Neuronal stem cell (in vitro differentiated cells): ENCODE results near the gene CYBRD1.

Source experiments
- DNase-seq: peaks from one replicate; pipeline ENCODE4 v3.0.0-alpha.2; 2013; ENCODE audit warnings: low spot score
- H2AFZ ChIP-seq: one replicate; pipeline ENCODE4 v1.6.1; 2013; ENCODE audit warnings: mild to moderate bottlenecking, low read length, inconsistent platforms
- H2AK5ac ChIP-seq: 2 replicates; pipeline ENCODE4 v1.6.1; 2013; ENCODE audit warnings: low read depth, mild to moderate bottlenecking, inconsistent platforms, low read length, moderate library complexity, mixed read lengths
- H2BK120ac ChIP-seq: 2 replicates; pipeline ENCODE4 v1.6.1; 2013; ENCODE audit warnings: low read depth, mild to moderate bottlenecking, inconsistent platforms, low read length, moderate library complexity, mixed read lengths
- H2BK12ac ChIP-seq: one replicate; pipeline ENCODE4 v1.6.1; 2013; ENCODE audit warnings: low read length, inconsistent platforms
- H2BK15ac ChIP-seq: 2 replicates; pipeline ENCODE4 v1.6.1; 2013; ENCODE audit warnings: mild to moderate bottlenecking, low read length, inconsistent platforms, mixed read lengths
- H2BK5ac ChIP-seq: one replicate; pipeline ENCODE4 v1.6.1; 2013; ENCODE audit warnings: inconsistent platforms, mild to moderate bottlenecking, low read length, moderate library complexity
- H3K14ac ChIP-seq: one replicate; pipeline ENCODE4 v1.6.1; 2013; ENCODE audit warnings: low read length, inconsistent platforms
- H3K18ac ChIP-seq: 2 replicates; pipeline ENCODE4 v1.6.1; 2013; ENCODE audit warnings: low read length, inconsistent platforms
- H3K23ac ChIP-seq: 2 replicates; pipeline ENCODE4 v1.6.1; 2013; ENCODE audit warnings: low read depth, mild to moderate bottlenecking, mixed read lengths, low read length, inconsistent platforms; ENCODE audit not compliant: poor library complexity
- H3K27ac ChIP-seq: replicated peaks from 3 replicates; pipeline ENCODE4 v1.5.1; 2013; ENCODE audit warnings: low read length, inconsistent platforms
- H3K27me3 ChIP-seq, 3 experiments: 2 replicates each; pipeline ENCODE4 v1.6.1; 2013; ENCODE audit warnings: low read length in 3 of 3, mild to moderate bottlenecking in 2 of 3, inconsistent platforms in 1 of 3, low read depth in 1 of 3, mixed read lengths in 1 of 3, moderate library complexity in 1 of 3; ENCODE audit not compliant: control insufficient read depth in 3 of 3, insufficient read depth in 3 of 3
- H3K36me3 ChIP-seq, 2 donors: replicated peaks in 1 of 2; 2 replicates each; pipeline ENCODE4 v1.6.1; 2013; ENCODE audit warnings: low read length in 2 of 2; ENCODE audit not compliant: control insufficient read depth in 2 of 2, insufficient read depth in 2 of 2
- H3K4ac ChIP-seq: 2 replicates; pipeline ENCODE4 v1.6.1; 2013; ENCODE audit warnings: inconsistent platforms, mild to moderate bottlenecking, low read length, moderate library complexity
- H3K4me1 ChIP-seq, 2 donors: 1 replicate in 1 of 2; 2 replicates in 1 of 2; pipeline ENCODE4 v1.6.1; 2013; ENCODE audit warnings: low read length in 2 of 2, low read depth in 1 of 2; ENCODE audit not compliant: control insufficient read depth in 2 of 2, insufficient read depth in 1 of 2
- H3K4me2 ChIP-seq: one replicate; pipeline ENCODE4 v1.6.1; 2013; ENCODE audit warnings: mild to moderate bottlenecking, low read length, inconsistent platforms; ENCODE audit not compliant: insufficient read depth, poor library complexity, severe bottlenecking
- H3K4me3 ChIP-seq, 2 donors: 2 replicates each; pipeline ENCODE4 v1.5.1; 2013; ENCODE audit warnings: low read length in 2 of 2, mild to moderate bottlenecking in 2 of 2, inconsistent platforms in 1 of 2, moderate library complexity in 1 of 2
- H3K79me1 ChIP-seq: one replicate; pipeline ENCODE4 v1.6.1; 2013; ENCODE audit warnings: low read depth, mild to moderate bottlenecking, inconsistent platforms, low read length, moderate library complexity
- H3K9ac ChIP-seq: one replicate; pipeline ENCODE4 v1.6.1; 2013; ENCODE audit warnings: mild to moderate bottlenecking, low read depth, low read length, inconsistent platforms; ENCODE audit not compliant: poor library complexity
- H3K9me3 ChIP-seq, 2 donors: replicated peaks in 1 of 2; 2 replicates each; pipeline versions ENCODE3 to v1.6.1; 2013; ENCODE audit warnings: low read length in 2 of 2, mild to moderate bottlenecking in 2 of 2, inconsistent platforms in 1 of 2, low read depth in 1 of 2, mixed read lengths in 1 of 2, moderate library complexity in 1 of 2; ENCODE audit not compliant: control insufficient read depth in 2 of 2, insufficient read depth in 1 of 2
- H4K8ac ChIP-seq: one replicate; pipeline ENCODE4 v1.6.1; 2013; ENCODE audit warnings: low read depth, mild to moderate bottlenecking, inconsistent platforms, low read length, moderate library complexity
- H4K91ac ChIP-seq: one replicate; pipeline ENCODE4 v1.6.1; 2013; ENCODE audit warnings: low read length, low read depth, mild to moderate bottlenecking, inconsistent platforms; ENCODE audit not compliant: poor library complexity
- WGBS, 2 donors: extraction: QIAGEN DNeasy Blood & Tissue Kit; methylation state at CpG; one replicate each; pipeline ENCODE4 v1.1.7; 2013; ENCODE audit warnings: missing lambda C conversion rate in 2 of 2, mixed read lengths in 1 of 2; ENCODE audit not compliant: insufficient read length in 2 of 2, insufficient replicate concordance in 1 of 2; ENCODE audit errors: extremely low coverage in 2 of 2; 5-methylcytosine and 5-hydroxymethylcytosine counted together

CYBRD1 gene

DNA sequence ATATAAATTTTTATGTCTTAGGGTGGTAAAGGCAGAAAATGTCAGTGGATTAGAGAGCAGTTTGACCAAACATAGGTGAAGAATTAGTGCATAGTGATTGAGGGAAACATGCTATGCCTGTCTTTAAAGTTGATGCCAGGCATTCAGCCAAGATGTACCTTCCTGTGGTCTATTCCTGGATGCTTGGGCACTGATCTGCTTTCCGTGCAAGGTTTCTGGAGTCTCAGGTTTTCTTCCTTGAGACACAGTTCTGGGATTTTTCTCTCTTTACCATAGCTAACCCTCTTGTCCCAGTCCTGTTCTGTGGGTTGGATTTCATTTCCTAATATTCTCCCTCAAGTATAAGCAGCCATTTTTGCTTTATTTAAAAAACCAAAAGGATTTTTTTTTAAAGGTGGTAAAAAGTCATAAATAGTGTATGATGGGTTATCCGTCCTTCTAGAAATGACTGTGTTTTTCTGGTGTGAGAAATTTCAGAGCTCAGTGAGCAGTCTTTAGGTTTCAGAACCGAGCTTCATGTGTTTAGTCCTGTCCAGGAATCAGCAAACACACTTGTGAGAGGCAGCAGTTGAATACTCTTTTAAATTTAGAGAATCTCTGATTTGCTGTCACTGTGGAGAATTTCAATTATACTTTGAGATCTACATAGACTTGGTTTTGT, 43.0 kb upstream of the CYBRD1 start:
- peaks cover 0 to 9% of the 10 kb centered on the region in 2 donors for H3K4me1 ChIP-seq
- H3K27me3 ChIP-seq = no peaks in the 10 kb centered on the region
- H2BK12ac ChIP-seq = no peak overlapping the region
- no peak overlapping the region for H3K27ac ChIP-seq
- H3K9me3 ChIP-seq = no peaks in the 10 kb centered on the region
- H2BK15ac ChIP-seq = no peak overlapping the region
- no peak overlapping the region for H4K8ac ChIP-seq
- H3K14ac ChIP-seq = no peak overlapping the region
- no peak overlapping the region for H3K9ac ChIP-seq
- H3K4me3 ChIP-seq = no peak overlapping the region
- no CpG with 5 or more reads among the region's 3 CpGs for WGBS, 2 donors
- no peak overlapping the region for H2BK120ac ChIP-seq
- no peak overlapping the region for H3K18ac ChIP-seq
- H3K4me2 ChIP-seq = no peak overlapping the region
- H2AK5ac ChIP-seq = no peak overlapping the region
- H2BK5ac ChIP-seq = no peak overlapping the region
- no peak overlapping the region for H3K23ac ChIP-seq
- H3K36me3 ChIP-seq = peaks cover 7 to 89% of the 10 kb centered on the region in 2 donors
- H3K4ac ChIP-seq = no peak overlapping the region
- H4K91ac ChIP-seq = no peak overlapping the region
- H3K79me1 ChIP-seq = no peaks in the 10 kb centered on the region
- H2AFZ ChIP-seq = no peak overlapping the region
- DNase-seq = no peak

DNA sequence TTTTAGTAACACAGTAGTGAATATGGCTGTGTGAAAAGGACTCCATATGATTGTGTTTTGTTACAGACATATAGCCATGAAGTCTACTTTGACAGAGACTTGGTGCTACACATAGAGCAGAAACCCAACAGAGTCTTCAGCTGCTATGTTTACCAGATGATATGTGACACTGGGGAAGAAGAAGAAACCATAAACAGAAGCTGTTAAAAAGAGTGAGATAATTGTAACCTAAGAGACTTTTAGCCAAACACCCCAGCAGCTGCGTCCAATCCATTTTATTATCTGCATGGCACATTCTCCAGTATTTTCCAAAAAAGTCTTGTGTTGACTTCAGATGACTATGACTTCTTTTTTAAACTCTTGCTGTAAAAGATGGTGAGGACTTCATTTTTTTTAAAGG, 41.4 kb upstream of the CYBRD1 start:
- Histone ChIP-seq H3K27me3 (no peaks in the 10 kb centered on the region), H2BK12ac (no peak overlapping the region), H4K91ac (no peak overlapping the region), H3K27ac (no peak overlapping the region), H3K9ac (no peak overlapping the region), H3K18ac (no peak overlapping the region), H2AK5ac (no peak overlapping the region), H3K4ac (no peak overlapping the region), H3K4me2 (no peak overlapping the region), H3K4me1 (peaks cover 0 to 9% of the 10 kb centered on the region in 2 donors), H3K36me3 (peaks cover 4 to 86% of the 10 kb centered on the region in 2 donors), H3K23ac (no peak overlapping the region), H2BK120ac (no peak overlapping the region), H2BK15ac (no peak overlapping the region), H3K9me3 (no peaks in the 10 kb centered on the region), H3K4me3 (no peak overlapping the region), H3K79me1 (no peaks in the 10 kb centered on the region), H4K8ac (no peak overlapping the region), H3K14ac (no peak overlapping the region), H2BK5ac (no peak overlapping the region), H2AFZ (no peak overlapping the region)
- WGBS, 2 donors = no CpG with 5 or more reads among the region's 1 CpG
- DNase-seq = no peak

DNA sequence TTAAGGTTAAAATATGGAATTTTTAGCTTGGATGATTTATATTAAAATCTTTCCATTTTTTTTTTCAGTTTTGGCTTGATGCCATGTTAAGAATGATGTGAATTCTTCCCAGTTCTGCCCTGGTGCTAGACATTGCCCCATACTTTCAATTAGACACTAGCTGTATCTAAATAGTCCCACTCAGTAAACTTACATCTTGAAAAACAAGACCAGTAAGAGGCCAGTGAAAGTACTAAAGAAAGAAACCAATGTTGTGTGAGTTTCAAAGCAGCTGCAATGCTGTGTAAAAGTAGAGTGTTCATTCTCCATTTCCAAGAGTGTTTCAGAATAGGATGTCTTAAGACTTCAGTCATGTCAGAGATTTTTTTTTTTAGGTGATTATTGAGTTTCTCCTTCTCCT, 40.0 kb upstream of the CYBRD1 start:
- Histone ChIP-seq H2BK15ac (no peak overlapping the region), H3K23ac (no peak overlapping the region), H4K91ac (no peak overlapping the region), H3K4me2 (no peak overlapping the region), H3K4ac (no peak overlapping the region), H2AFZ (no peak overlapping the region), H3K36me3 (peaks cover 4 to 73% of the 10 kb centered on the region in 2 donors), H2BK12ac (no peak overlapping the region), H2BK5ac (no peak overlapping the region), H3K9me3 (no peaks in the 10 kb centered on the region), H3K4me1 (peaks cover 0 to 9% of the 10 kb centered on the region in 2 donors), H3K18ac (no peak overlapping the region), H3K27me3 (no peaks in the 10 kb centered on the region), H3K9ac (no peak overlapping the region), H3K4me3 (no peak overlapping the region), H3K14ac (no peak overlapping the region), H2BK120ac (no peak overlapping the region), H2AK5ac (no peak overlapping the region), H4K8ac (no peak overlapping the region), H3K27ac (no peak overlapping the region), H3K79me1 (no peaks in the 10 kb centered on the region)
- DNase-seq = no peak

- Histone ChIP-seq H3K9me3 (no peaks in the 10 kb centered on the region), H3K4ac (no peak overlapping the region), H3K4me1 (peaks cover 0 to 9% of the 10 kb centered on the region in 2 donors), H3K18ac (no peak overlapping the region), H2BK15ac (no peak overlapping the region), H4K91ac (no peak overlapping the region), H3K9ac (no peak overlapping the region), H3K79me1 (no peaks in the 10 kb centered on the region), H2BK12ac (no peak overlapping the region), H3K23ac (no peak overlapping the region), H2AK5ac (no peak overlapping the region), H3K36me3 (peaks cover 1 to 68% of the 10 kb centered on the region in 2 donors), H4K8ac (no peak overlapping the region), H2AFZ (no peak overlapping the region), H3K27ac (peak overlapping the region; percentile 30), H3K14ac (no peak overlapping the region), H3K4me2 (no peak overlapping the region), H3K27me3 (no peaks in the 10 kb centered on the region), H2BK120ac (no peak overlapping the region), H3K4me3 (no peak overlapping the region), H2BK5ac (no peak overlapping the region)
- no CpG with 5 or more reads among the region's 3 CpGs for WGBS, 2 donors
- DNase-seq = peak; percentile 6
These were observed 39.4 kb upstream of the CYBRD1 start for GRCh38 chr2:171482877-171483276.
